Measurements from ENCODE around the gene TRPV3. TPM values are rescaled to one million over a fixed set of nuclear protein-coding genes. Genes with fewer than 3 reads are reported as not detected.
"Not testable (repeated sequence)": the region's sequence is repeated elsewhere in the genome, so short reads cannot be mapped to it uniquely, and the experiment has no call there.

The TRPV3 gene
- total RNA-seq, 1 experiment from 2014 or later = 0.31 TPM

- Histone ChIP-seq H3K4me1 (ENCODE audit: control insufficient read depth, insufficient read depth, low read length) (no peaks in the 10 kb centered on the region), H3K27me3 (ENCODE audit: control insufficient read depth, insufficient read depth, low read length) (no peaks in the 10 kb centered on the region), H3K4me3 (ENCODE audit: low read depth in 2 of 2, low read length in 2 of 2) (no peak overlapping the region), H3K27ac (ENCODE audit: low read length) (no peak overlapping the region), H3K36me3 (ENCODE audit: control insufficient read depth, insufficient read depth, low read length) (no peaks in the 10 kb centered on the region), H3K9me3 (ENCODE audit: control insufficient read depth, insufficient read depth, low read depth, low read length) (no peaks in the 10 kb centered on the region)
- no TSS peak for BruUV-seq (replicated peaks)
- in situ Hi-C loops (cut with HindIII; ENCODE audit: low pct_unique_long_range_greater_than_20kb, low sequenced_read_pairs) (no loop called here), intact Hi-C loops (cut with micrococcal nuclease; ENCODE audit: unreplicated experiment) (no loop called here)
- DNase-seq (ENCODE audit: low read depth, low spot score) = no peak
- no peak for ATAC-seq
- ChIA-PET CTCF (no interaction called here), POLR2A (no interaction called here)
- TF ChIP-seq SIN3A (IDR thresholded peaks at IDR 0.05; ENCODE audit: borderline replicate concordance, insufficient read depth, low read depth, low read length) (no peak), CTCF (IDR thresholded peaks at IDR 0.05) (no peak), POLR2AphosphoS5 (IDR thresholded peaks at IDR 0.05; ENCODE audit: low read depth, low read length) (no peak), REST (IDR thresholded peaks at IDR 0.05; ENCODE audit: insufficient read depth in 1 of 2, low read depth in 2 of 2, low read length in 1 of 2) (no peak), TCF7L2 (IDR thresholded peaks at IDR 0.05; ENCODE audit: low read depth, low read length) (no peak)
Observed at GRCh38 chr17:3526491-3526890, 31.1 kb downstream of the TRPV3 start.

- H3K9me3 ChIP-seq (ENCODE audit: control insufficient read depth, insufficient read depth, low read depth, low read length) = no peaks in the 10 kb centered on the region
- H3K27ac ChIP-seq (ENCODE audit: low read length) = no peak overlapping the region
- no peak overlapping the region for H3K4me3 ChIP-seq (ENCODE audit: low read depth in 2 of 2, low read length in 2 of 2)
- no peaks in the 10 kb centered on the region for H3K4me1 ChIP-seq (ENCODE audit: control insufficient read depth, insufficient read depth, low read length)
- BruUV-seq (replicated peaks) = no TSS peak
- ChIA-PET CTCF (no interaction called here), POLR2A (no interaction called here)
- intact Hi-C loops (cut with micrococcal nuclease; ENCODE audit: unreplicated experiment) = no loop called here
- in situ Hi-C loops (cut with HindIII; ENCODE audit: low pct_unique_long_range_greater_than_20kb, low sequenced_read_pairs) = no loop called here
- H3K36me3 ChIP-seq (ENCODE audit: control insufficient read depth, insufficient read depth, low read length) = no peaks in the 10 kb centered on the region
- ATAC-seq = no peak
- no peak for DNase-seq (ENCODE audit: low read depth, low spot score)
- no peak for TF ChIP-seq REST (IDR thresholded peaks at IDR 0.05; ENCODE audit: insufficient read depth in 1 of 2, low read depth in 2 of 2, low read length in 1 of 2)
- no peak for TF ChIP-seq CTCF (IDR thresholded peaks at IDR 0.05)
- no peak for TF ChIP-seq SIN3A (IDR thresholded peaks at IDR 0.05; ENCODE audit: borderline replicate concordance, insufficient read depth, low read depth, low read length)
- no peak for TF ChIP-seq POLR2AphosphoS5 (IDR thresholded peaks at IDR 0.05; ENCODE audit: low read depth, low read length)
- TF ChIP-seq TCF7L2 (IDR thresholded peaks at IDR 0.05; ENCODE audit: low read depth, low read length) = no peak
- H3K27me3 ChIP-seq (ENCODE audit: control insufficient read depth, insufficient read depth, low read length) = no peaks in the 10 kb centered on the region
Observed at GRCh38 chr17:3524024-3524423, 33.6 kb downstream of the TRPV3 start.

- H3K9me3 ChIP-seq (ENCODE audit: control insufficient read depth, insufficient read depth, low read depth, low read length); intact Hi-C loops (cut with micrococcal nuclease; ENCODE audit: unreplicated experiment); DNase-seq (ENCODE audit: low read depth, low spot score); CTCF ChIA-PET; H3K27ac ChIP-seq (ENCODE audit: low read length); H3K4me3 ChIP-seq (ENCODE audit: low read depth in 2 of 2, low read length in 2 of 2); ATAC-seq; in situ Hi-C loops (cut with HindIII; ENCODE audit: low pct_unique_long_range_greater_than_20kb, low sequenced_read_pairs); H3K36me3 ChIP-seq (ENCODE audit: control insufficient read depth, insufficient read depth, low read length); POLR2A ChIA-PET; H3K27me3 ChIP-seq (ENCODE audit: control insufficient read depth, insufficient read depth, low read length); BruUV-seq (replicated peaks); H3K4me1 ChIP-seq (ENCODE audit: control insufficient read depth, insufficient read depth, low read length): not testable (repeated sequence)
Observed at GRCh38 chr17:3519472-3519871, 38.1 kb downstream of the TRPV3 start.

Data from Panc1 (cell line).